DLD1 (cell line): ENCODE results near the gene OGDH.

Experiments used
- in situ Hi-C: cut with HindIII; loops from 2 replicates; pipeline ENCODE4 v1.10.0; 2017; ENCODE audit warnings: low sequenced_read_pairs

OGDH gene

GRCh38 chr7:44735403-44736165 is 129.2 kb downstream of the OGDH start:
- in situ Hi-C loops = no loop called here

GRCh38 chr7:44736896-44737295 is 130.5 kb downstream of the OGDH start:
- in situ Hi-C loops = no loop called here

GRCh38 chr7:44738051-44738723 is 131.8 kb downstream of the OGDH start:
- in situ Hi-C loops = no loop called here

GRCh38 chr7:44738876-44739665 is 132.6 kb downstream of the OGDH start:
- in situ Hi-C loops = no loop called here

GRCh38 chr7:44740055-44740454 is 133.6 kb downstream of the OGDH start:
- in situ Hi-C loops = no loop called here

GRCh38 chr7:44743750-44744149 is 137.3 kb downstream of the OGDH start:
- in situ Hi-C loops = no loop called here

DNA sequence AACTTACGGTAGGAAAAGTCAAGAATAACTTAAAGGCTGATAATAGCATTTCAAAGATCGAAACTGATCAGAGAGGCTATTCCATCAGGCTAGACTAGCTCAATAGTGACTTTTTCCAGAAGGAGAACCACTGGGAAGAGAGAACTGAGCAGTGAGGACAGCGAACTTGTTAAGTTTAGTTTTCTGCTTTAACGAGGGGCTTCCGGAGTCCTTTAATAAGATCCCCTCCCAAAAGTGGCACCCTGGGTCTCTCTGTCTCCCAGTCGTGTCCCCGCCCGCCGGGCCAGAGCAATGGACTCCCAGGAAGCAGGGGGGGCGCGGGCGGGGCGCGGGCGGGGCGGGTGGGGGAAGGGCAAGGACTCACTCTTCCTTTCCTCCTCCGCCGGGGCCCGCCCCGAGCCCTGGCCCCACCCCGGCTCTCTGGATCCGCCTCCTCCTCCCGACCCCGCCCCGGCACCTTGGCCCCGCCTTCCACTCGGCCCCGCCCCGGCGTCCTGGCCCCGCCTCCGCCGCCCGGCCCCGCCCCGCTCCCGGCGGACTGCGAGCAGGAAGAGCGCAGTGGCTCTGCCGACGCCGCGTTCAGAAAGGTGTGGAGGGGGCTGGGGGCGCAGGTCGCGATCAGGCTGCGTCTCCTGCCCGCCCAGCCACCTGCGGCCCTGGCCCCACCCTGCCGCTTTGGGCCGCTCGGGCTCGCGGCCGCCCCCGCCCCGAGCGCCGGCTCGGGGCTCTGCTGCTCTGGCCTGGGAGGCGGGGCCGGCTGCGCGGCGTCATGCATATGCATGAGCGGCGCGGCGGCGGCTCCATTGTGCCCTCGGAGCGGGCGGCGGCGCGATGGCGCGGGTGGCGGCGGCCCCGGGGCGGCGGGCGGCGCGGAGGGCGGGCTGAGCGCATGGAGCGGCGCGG is 141.9 kb downstream of the OGDH start, which contains the start of gene ZMIZ2:
Gene ZMIZ2, plus strand, starts transcription at position 803 of the 903 bp plus-strand sequence. CDS start 7,403 bp downstream, outside the sequence.
- in situ Hi-C loops = no loop called here

GRCh38 chr7:44748948-44749731 is 142.7 kb downstream of the OGDH start:
- in situ Hi-C loops = no loop called here

DNA sequence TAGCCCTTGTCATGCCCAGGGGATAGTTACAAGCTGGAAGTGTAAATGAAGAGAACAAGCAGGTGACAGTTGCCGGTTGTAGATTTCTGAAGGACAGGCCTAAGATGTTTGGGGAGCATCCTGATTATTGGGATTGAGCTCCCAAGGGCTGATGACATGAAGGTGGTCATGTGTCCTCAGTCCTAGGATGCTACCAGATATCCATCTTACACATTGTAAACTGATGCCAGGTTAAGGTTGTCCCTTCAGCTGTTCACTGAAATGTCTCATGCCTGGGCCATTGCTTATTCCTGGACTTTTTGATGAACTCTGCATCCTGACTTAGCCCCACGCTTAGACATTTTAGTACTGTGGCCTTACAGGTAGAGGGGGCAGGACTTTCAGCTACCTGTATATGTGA is 143.6 kb downstream of the OGDH start:
- in situ Hi-C loops = no loop called here

- in situ Hi-C loops = no loop called here
These were observed 144.0 kb downstream of the OGDH start for GRCh38 chr7:44750424-44750823.

DNA sequence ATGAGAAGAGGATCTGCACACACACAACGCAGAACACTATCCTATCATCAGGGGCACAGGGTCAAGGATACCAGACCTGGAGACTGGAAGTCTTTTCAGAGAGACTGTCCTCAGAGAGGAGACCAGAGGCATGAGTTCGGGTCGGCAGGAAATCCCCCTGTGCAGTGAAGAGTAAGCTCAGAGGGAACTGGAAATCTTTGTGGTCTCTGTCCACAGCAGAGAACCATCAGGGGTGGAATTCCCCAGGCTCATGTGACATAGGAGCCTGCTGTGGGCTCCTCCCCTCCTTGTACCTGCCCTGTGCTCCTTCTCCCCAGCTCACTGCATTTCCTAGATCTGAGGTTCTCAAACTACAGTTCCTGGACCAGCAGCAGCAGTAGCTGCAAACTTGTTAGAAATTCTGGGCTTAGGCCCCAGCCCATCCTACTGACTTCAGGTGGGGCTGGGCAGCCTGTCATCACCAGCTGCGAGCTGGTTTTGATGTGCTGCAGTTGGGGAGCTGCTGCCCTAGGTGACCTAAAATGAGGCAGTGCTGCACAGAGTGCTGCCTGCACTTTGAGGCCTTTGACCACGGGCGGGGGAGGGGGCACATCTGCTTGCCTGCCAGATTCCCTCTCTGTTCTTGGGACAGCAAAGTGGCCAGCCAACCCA is 144.6 kb downstream of the OGDH start:
- in situ Hi-C loops = no loop called here

DNA sequence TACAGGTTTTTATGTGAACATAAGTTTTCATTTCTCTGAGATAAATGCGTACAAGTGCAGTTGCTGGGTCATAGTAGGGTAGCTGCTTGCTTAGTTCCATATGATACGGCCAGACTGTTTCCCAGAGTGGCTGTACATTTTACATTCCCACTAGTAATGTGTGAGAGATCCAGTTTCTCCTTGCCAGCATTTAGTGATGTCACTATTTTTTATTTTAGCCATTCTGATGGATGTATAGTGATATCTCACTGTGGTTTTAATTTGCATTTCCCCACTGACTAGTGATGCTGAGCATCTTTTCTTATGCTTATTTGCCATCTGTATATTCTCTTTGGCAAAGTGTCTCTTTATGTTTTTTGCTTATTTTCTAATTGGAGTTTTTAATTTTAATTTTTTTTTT is 146.4 kb downstream of the OGDH start:
- in situ Hi-C loops = no loop called here

DNA sequence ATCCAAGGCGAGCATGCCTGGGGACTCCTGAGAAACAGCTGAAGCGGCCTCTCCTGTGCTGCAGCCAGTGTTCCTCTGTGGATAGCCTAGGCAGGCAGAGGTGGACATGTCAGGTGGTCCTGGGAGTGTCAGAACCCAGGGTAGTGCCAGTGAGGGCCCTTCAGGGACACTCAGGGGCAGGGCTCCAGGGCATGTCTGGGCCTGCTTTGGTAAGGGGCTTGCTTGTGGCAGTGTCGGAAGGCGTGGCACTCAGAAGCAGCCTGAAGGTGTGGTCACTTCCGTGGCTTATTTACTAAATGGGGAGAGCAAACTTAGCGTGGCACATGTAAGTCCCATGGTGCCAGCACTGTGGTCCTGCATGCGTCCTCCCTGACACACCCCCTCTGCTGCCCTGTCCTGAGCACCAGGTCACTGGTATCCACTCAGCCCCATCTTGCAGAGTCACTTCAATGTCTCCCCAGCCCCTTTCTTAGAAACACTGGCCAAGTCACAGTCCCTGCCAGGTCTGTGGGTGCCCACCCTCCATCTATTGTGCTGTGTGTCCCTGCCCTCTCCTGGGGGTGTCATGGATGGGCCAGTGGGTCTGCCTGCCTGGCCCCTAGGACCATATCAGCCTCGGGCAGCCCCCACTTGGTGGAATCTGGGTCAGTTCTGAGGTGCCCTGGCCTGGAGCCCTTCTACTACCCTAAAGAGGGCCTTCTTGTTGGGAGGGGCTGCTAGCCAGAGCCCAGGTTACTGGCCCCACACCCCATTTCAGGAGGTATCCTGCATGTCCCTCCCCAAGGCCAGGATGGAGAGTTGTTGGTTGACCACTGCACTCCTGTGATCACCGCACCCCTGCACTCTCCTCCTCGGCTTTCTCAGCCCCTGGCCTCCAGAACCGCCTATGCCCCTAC is 148.6 kb downstream of the OGDH start:
- in situ Hi-C loops = no loop called here

GRCh38 chr7:44755698-44756627 is 149.5 kb downstream of the OGDH start:
- in situ Hi-C loops = no loop called here

DNA sequence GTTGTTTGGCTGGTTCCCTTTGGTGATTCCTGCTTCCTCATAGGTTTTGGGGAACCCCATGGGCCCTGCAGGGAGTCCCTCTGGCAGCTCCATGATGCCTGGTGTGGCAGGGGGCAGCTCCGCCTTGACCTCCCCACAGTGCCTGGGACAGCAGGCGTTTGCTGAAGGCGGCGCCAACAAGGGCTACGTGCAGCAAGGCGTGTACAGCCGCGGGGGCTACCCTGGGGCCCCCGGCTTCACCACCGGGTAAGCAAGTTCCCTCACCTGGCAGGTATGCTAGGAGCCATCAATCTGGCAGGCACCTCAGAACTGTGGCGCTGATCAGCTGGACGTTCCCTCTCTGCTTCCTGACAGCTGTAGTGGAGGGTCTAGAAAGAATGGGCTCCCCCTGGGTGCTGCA is 150.5 kb downstream of the OGDH start:
- in situ Hi-C loops = no loop called here

GRCh38 chr7:44757311-44757710 is 150.9 kb downstream of the OGDH start:
- in situ Hi-C loops = no loop called here

DNA sequence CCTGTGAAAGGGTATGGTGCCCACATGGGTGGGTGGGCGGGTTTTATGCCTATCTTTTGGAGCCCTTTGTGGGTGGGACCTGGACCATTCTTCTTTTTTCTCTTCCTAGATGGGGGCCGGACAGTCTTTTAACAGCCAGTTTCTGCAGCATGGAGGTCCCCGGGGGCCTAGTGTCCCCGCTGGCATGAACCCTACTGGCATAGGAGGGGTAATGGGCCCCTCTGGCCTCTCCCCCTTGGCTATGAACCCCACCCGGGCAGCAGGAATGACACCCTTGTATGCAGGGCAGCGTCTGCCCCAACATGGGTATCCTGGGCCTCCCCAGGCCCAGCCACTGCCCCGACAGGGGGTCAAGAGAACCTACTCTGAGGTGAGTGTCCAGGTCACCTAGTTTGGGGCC is 151.3 kb downstream of the OGDH start:
- in situ Hi-C loops = no loop called here
